HG03469 (cell line): ENCODE data around the gene RETREG3.
"Not testable (repeated sequence)": the region's sequence is repeated elsewhere in the genome, so short reads cannot be mapped to it uniquely, and the experiment has no call there.

Experiments
- ATAC-seq: cut with Tn5 transposase; IDR thresholded peaks from one replicate; pipeline ENCODE4 v1.9.1; 2021; ENCODE audit warnings: mild to moderate bottlenecking, moderate library complexity, moderate number of reproducible peaks; ENCODE audit not compliant: unreplicated experiment

RETREG3 gene

DNA sequence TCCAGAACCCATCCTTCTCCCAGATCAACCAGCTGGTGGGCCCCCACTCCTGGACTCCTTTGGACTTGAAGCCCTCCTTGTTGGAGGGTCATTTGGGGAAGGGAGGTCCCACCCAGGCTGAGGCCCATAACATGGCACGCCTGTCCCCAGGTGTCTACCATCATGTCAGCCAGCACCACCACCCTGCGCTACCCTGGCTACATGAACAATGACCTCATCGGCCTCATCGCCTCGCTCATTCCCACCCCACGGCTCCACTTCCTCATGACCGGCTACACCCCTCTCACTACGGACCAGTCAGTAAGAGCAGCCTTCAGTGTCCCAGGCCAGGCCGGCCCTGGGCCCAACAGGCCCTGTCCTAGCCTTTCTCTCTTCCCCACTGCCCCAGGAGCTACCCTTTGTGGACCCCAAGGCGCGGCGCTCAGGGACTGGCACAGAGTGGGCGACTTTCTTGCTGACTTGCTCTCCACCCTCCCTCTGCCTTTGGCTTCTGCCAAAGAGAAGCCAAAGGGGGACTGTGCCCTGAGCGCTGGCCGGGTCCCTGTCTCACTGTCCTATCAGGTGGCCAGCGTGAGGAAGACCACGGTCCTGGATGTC, 4.6 kb upstream of the RETREG3 start:
- ATAC-seq = no peak

DNA sequence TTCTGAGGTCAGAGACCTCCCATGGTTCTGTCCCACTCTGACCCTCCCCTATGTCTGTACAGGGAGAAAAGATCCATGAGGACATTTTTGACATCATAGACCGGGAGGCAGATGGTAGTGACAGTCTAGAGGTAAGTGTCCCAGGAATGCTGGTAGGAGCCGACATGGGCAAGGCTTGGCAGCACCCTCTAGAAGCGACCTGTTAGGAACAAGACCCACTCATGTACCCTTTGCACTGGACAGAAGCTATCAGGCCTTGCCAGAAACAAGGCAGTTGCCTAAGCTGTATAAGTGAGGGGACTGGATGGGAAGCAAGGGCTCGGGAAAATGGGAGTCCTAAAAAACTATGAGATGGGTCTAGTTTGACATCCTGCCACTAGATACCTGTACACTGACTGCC, 2.8 kb upstream of the RETREG3 start:
- ATAC-seq = no peak

DNA sequence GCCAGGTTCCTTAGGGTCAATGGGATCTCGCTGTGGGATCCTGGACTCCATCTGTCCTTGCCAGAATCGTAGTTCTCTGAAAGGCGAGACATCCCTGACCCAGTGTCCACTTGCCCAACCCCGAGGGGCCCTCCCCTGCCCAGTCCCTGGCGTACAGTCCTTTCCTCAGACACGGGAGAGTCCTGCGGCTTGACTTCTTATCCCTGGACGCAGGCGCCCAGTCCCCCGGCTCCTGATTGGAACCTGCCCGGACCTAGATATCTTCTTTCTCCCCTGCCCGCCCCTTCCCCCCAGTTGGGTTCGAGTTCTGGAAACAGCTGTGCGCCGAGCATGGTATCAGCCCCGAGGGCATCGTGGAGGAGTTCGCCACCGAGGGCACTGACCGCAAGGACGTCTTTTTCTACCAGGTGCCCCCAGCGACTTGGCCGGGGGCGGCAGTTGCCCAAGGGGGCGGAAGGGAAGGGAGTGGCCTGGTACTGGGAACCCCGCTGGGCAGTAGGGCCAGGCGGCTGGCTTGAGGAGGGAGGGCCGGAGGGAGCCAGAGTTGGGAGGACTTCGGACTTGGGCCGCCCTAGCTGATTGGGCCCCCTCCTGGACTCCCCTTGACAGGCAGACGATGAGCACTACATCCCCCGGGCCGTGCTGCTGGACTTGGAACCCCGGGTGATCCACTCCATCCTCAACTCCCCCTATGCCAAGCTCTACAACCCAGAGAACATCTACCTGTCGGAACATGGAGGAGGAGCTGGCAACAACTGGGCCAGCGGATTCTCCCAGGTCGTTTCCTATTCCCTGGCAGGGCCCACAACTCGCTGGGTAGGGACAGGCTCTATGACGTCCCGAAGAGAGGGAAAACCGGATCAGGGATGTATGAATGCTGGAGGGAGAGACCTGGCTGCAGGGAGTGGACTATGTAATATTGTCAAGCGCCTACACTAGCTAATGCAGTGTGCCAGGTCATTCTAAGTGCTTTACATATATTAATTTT, 934 bp upstream of the RETREG3 start:
- ATAC-seq = not testable (repeated sequence)

DNA sequence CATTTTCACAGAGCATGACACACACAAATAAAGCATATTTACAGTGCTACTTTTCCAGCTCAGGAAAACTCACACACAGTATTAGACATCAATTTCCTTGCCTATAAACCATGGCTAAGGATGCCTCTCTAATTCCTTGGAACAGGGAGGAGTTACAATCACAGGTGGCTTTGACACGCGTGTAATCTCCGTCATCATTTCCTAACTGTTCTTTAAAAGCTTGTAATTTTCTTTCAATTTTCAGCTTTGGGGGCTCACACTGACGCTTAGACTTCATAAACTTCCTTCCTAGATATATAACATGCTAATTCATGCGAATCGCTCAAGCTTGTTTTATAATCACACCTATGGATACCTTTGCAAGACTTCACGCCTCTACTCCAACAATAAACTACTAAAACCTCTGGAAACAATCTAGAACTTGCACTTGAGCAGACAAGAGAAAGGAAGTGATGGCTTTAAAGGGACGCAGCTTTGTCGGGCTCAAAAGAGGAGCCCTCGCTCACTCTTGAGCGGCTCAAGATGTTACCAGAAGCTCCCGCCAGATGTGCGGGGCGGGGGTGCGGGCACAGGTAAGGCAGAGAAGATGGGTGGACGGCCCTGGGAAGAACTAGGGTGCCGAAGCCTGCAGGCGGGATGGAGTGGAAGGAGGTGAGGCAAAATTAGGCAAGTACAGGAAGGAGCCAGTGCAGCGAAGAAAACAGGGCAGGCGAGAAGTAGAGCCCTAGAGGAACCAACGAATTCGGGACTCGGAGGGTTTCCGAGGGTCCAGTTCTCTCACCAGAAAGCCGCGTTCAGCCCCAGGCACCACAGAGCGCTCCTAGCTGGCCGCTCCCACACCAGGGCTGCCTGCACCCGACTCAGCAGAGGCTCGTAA, 631 bp downstream of the RETREG3 start:
- ATAC-seq = peak; percentile 2

DNA sequence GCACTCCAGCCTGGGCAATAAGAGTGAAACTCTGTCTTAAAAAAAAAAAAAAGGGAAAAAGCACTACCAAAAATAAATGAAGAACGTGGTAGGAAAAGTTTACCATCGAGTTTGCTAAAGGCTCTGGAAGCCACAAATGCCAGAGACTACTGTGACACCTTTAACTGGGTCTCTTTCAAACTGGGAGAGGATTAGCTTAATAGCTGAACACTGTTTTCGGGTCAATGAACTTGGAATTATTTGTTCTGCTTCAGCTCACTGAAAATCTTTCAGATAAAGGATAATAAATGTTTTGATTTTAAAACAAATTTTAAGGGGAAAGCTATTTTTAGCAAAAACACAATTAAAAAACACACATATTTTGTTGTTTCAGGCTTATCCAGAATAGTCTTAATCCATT, 1.4 kb downstream of the RETREG3 start:
- no peak for ATAC-seq

DNA sequence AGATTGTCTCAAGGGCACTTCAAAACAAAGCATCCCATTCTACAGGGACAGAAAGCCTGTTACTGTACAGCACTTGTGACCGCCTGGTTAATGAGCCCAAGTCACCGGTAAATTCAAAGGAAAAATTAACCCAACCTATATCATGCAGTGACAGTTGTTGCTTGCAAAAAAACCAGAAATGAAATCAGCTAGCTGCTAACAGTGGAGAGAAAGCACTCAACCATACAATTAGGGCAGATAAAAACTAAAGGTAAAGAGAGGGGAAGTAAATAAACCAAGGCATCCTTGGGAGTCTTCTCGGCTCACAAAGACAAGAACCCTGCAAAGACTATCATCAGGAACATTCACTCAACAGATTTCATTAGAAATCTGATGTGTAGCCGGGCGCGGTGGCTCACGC, 5.9 kb downstream of the RETREG3 start:
- ATAC-seq = no peak

DNA sequence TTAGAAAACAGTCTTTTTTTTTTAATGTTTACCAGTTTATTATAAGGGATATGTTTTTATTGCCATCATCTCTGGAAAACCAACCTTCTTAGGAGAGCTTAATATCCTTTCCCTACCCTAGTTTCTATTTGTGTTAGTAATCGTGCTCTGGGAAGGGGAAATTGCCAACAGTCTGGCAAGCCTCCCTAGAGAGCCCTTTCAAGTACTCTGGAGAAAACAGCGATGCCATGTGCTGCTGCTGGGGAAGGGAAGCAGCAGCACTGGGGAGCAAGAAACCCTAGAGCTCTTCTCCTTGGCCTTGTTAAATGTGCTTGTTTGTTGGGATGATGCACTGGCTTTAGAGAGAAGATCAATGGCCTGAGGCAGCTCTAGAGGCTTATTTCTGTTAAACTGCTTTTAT, 10.3 kb downstream of the RETREG3 start:
- ATAC-seq = no peak

DNA sequence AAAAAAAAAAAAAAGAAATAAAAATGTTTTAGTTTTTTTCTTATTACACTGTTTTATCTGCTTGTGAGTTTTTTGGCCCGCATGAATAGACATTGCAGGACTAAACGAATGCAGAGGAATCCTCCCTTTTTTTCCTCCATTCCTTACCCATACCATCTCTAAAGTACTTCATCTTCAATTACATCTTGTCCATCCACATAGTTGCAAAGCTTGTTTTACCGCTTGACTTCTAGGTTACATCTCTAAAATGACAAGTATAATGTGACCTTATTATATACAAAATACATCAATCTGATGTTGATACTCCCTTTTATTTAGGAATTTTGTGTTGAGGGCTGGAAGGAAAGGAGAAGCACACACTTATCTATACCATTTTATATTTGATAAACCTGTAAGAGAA, 12.8 kb downstream of the RETREG3 start:
- ATAC-seq = no peak

DNA sequence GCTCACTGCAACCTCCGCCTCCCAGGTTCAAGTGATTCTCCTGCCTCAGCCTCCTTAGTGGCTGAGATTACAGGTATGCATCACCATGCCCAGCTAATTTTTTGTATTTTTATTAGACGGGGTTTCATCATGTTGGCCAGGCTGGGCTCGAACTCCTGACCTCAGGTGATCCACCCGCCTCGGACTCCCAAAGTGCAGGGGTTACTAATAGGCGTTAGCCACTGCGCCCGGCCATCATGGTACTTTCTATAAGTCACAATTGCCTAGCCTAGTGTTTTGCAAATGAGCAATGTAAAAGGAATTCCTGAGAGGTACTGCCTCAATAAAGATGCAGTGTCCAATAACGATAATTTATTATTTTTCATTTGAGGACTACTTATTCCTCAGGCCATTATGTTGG, 17.8 kb downstream of the RETREG3 start:
- ATAC-seq = no peak

DNA sequence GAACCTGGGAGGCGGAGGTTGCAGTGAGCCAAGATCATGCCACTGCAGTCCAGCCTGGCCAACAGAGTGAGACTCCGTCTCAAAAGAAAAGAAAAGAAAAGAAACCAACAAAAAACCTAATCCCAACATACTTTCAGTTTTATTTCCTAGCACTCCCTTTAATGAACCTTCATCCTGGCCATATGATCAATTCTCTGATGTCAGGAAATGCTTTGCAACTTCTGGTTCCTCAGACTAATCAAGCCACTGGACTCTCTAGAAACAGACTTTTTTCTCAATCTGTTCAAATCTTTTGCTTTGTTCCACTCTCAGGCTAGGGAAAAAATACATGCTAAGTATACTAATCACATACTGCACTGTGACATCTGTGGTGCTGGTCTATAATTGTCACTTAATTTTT, 18.3 kb downstream of the RETREG3 start:
- ATAC-seq = no peak

DNA sequence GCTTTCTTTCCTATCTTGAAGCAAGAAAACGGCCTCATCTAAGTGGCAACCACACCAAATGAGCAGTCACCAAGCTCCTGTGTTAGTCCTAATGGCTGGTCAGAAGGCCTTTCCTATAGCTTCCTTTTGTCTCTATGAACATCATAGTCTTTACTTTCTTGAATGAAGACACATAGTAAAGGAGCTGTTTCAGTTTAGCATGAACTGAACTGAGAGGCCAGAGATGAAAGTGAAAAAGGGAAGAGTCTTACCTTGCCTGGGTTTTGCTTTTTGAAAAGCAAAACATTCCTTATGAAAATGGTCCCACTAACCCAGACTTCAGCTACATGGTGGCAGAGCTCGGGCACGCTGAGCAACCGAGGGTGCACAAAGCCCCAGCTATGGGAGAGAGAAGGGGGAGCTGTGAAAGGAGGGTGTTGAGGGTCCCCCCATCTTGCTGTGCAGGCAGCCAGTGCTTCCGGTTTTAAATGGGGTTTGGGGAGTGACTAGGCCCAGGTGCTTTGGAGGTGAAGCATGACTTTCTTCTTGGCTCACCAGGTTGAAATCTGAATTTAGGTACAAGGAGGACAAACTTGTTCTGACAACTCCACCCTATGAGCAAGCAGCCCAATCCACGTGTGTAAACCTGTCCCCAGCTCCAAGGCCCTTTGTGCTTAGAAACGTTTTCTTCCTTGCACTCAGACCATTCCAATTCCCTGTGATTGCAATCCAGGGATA, 22.5 kb downstream of the RETREG3 start:
- no peak for ATAC-seq

DNA sequence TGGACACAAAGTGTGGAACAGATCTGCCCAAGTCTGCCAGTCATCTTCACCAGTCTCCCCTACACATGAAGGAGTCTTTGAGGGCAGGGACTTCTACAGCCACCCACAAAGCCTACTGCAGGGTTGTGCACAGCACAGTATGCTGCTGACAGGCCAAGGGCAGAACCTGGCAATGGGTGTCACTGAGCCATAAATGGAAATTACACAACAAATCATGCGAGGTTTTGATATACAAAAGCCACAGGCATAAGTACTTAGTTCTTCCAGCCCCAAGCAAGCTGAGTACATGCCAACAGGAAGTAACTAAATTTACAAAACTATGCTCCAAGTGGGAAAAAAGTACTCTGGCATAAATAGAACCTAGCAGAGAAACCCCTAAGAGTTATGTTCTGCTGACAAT, 23.8 kb downstream of the RETREG3 start:
- no peak for ATAC-seq

DNA sequence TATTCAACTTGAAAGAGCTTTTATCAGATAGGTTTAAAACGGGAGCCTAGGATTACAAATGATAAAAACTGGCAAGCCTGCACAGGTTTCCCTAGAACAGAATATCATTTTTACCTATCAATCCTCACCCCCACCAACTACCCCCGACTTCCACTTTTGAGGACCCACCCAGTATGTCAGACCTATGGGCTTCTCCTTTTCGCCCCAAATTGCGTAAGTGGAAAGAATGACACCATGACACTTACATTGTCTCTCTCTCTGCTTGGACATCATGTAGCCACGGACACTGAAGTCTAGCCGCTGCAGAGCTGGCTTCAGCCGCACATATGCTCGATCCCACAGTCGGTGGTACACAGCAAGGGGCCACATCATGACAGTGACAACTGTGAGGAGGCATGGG, 24.3 kb downstream of the RETREG3 start:
- ATAC-seq = no peak

DNA sequence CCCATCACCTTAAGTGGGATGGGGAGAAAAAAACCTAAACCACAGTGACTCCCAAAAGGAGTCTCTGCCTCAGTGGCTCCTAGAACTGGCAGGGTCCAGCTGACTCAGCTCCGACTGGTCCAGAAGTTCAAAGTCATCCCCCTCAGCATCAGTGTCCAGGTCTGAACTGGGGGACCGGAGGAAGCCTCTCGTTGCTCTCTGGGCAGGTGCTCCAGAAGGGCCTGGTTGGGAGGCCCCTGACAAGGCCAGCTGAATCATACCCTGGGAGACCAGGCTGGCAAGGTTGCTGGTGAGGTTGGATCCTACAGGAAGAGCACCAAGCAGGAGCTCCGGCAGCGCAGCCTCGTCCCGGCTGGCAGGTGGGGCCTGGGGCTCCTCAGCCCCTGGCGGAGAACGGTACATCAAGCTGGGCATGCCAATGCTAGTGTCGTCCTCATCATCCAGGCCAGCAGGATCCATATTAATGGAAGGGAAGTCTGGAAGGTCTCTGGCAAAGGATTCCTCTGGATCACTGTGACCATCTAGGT, 27.4 kb downstream of the RETREG3 start:
- ATAC-seq = no peak

DNA sequence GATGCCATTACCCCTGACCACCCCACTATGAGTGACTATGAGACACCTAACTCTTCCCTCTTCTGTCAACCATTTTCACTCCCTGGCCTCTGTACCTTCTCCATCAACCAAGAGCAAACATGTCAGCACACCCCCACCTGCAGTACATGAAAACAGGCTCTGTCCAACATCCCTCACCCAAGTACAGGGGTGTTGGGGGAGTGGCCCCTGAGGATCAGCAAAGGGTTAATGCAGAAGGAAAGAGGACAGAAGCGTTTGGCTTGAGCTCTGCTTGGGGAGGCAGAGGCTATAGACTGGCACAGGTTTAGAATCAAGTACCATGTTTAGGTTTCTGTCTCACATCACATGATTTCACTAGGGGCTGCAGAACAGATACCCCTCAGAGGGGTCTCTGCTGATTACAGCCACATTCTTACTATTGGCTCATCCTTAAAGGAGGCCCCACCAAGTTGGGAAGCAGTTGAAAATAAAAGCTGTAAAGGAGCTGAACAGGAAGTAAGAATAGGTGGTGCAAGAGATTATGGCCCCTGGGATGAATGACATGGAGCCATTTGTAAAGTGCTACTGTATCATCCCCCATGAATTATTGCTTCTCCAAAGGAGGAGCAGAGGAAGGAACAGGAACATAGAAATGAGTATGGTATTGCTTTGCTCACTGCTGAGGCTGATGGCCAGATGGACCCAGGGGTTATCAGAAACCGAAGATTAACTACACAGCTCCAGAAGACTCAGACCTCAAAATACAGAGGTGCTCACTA, 29.2 kb downstream of the RETREG3 start:
- ATAC-seq = no peak

DNA sequence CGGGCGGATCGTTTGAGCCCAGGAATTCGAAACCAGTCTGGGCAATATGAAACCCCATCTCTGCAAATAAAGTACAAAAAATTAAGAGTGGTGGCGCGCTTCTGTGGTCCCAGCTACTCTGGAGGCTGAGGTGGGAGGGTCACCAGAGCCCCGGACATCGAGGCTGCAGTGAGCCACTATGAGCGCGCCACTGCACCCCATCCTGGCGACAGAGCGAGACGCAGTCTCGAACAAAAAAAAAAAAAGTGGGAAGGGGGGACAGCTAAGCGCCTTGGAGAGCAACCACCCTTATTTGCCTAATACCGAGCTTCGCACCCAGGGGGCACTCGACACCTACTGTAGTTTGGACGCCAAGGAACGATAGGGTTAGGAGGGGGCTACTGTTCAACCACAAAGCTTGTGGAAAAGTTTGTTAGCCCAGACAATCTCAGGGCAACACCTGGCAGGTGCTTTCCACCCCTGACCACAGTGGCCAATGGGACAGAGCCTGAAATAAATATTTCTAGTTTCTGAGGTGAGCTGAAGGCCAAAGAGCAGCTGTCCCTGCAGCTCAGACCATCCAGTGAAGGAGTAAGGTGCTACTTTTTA, 30.8 kb downstream of the RETREG3 start:
- peak; percentile 31 for ATAC-seq

DNA sequence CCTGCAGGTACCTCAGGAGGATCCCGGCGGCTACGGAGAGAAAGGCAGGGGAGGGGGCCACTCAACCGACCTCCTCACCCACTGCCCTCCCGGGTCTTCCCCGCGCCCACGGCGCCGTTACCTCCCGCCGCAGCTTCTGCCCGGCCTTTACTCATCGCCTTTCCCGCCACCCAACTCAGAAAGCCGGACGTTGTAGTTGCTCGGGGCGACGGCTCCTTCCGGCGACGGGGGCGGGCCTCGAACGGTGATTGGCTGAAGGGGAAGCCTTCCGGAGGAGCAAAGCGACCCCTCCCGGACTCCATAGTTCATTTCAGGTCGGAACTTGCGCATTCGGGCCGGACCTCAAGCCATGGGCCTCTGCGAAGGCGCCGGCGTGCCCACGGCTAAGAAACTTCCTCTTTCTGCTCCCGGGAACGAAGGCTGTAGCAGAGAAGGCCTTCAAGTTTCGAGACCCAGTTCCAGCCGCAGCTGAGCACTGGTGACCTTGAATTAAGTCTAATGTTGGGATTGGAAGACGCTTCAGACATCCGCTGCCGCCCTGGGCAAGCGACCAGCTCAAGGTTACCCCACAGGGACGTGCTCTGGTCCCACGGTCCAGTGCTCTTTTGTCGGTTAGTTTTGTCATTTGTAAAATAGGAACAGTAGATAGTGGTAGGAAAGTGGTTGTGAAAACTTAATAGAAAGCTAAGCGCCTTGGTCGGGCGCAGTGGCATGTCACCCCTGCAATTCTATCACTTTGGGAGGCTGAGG, 31.5 kb downstream of the RETREG3 start, which contains the start of gene PSMC3IP:
TSS of gene PSMC3IP (minus strand) at position 198 of the 750 bp plus-strand sequence. CDS start at position 155, 43 bp downstream.
- peak; percentile 53 for ATAC-seq

DNA sequence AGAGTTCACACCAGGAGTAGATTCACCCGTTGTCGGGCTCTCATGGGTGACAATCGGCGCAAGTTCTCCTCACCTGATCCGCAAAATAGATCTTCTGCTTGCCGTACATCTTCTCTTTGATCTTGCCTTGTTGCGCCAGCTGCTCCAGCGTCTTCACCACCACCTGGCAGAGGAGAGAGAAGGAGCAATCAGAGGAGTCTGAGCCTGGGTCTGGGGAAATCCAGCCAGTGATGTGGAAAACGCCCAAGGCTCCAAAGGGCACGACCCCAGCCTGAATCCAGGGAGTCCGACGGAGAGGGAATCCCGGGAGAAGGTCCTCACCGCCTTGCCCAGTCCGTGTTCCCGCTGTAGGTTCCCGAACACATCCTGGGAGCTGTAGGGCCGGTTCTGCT, 32.0 kb downstream of the RETREG3 start:
- ATAC-seq = no peak
